ENCODE data around the gene SHC3. TPM values are rescaled to one million over a fixed set of nuclear protein-coding genes. Genes with fewer than 3 reads are reported as not detected.

Gene SHC3
- total RNA-seq, 2 donors from 2014 or later, result 0.95 to 1.3 TPM

- no peaks in the 10 kb centered on the region for H3K27me3 ChIP-seq (ENCODE audit: control insufficient read depth, insufficient read depth, low read length, poor library complexity, severe bottlenecking)
- H3K9me3 Mint-ChIP-seq, result no peaks in the 10 kb centered on the region
- H3K36me3 Mint-ChIP-seq (ENCODE audit: low read depth), result no peaks in the 10 kb centered on the region
- no peak overlapping the region for H3K4me3 Mint-ChIP-seq
- H3K27ac ChIP-seq (ENCODE audit: low read depth, low read length), result no peak overlapping the region
- H3K27me3 Mint-ChIP-seq (ENCODE audit: insufficient read depth), result no peaks in the 10 kb centered on the region
- TF ChIP-seq CTCF (conservative IDR thresholded peaks at IDR 0.05), result no peak
- H3K4me3 ChIP-seq (ENCODE audit: low read length), result no peak overlapping the region
- no peak for DNase-seq
- H3K9me3 ChIP-seq (ENCODE audit: control insufficient read depth, low read length), result no peaks in the 10 kb centered on the region
- WGBS, 2 experiments (ENCODE audit: insufficient coverage in 1 of 2, insufficient read length in 1 of 2), result 80% methylated on average over 3 of the region's 3 CpGs; no CpG with 5 or more reads in 1 of the 2 experiments
- peaks cover 14% of the 10 kb centered on the region for H3K4me1 Mint-ChIP-seq
- no peaks in the 10 kb centered on the region for H3K36me3 ChIP-seq (ENCODE audit: control insufficient read depth, insufficient read depth, low read length)
- no peak overlapping the region for H3K9ac ChIP-seq (ENCODE audit: extremely low read depth, low read length, poor library complexity, severe bottlenecking)
- H3K4me1 ChIP-seq (ENCODE audit: control insufficient read depth, insufficient read depth, low read length), result peaks cover 4% of the 10 kb centered on the region
- H3K27ac Mint-ChIP-seq, result no peak overlapping the region
Measured at GRCh38 chr9:89073397-89073796, 105.2 kb downstream of the SHC3 start.

- DNase-seq, result no peak
- H3K27me3 Mint-ChIP-seq (ENCODE audit: insufficient read depth), result no peaks in the 10 kb centered on the region
- Histone ChIP-seq H3K9ac (ENCODE audit: extremely low read depth, low read length, poor library complexity, severe bottlenecking) (no peak overlapping the region), H3K4me3 (ENCODE audit: low read length) (no peak overlapping the region), H3K4me1 (ENCODE audit: control insufficient read depth, insufficient read depth, low read length) (no peaks in the 10 kb centered on the region), H3K36me3 (ENCODE audit: control insufficient read depth, insufficient read depth, low read length) (no peaks in the 10 kb centered on the region), H3K9me3 (ENCODE audit: control insufficient read depth, low read length) (no peaks in the 10 kb centered on the region), H3K27ac (ENCODE audit: low read depth, low read length) (no peak overlapping the region), H3K27me3 (ENCODE audit: control insufficient read depth, insufficient read depth, low read length, poor library complexity, severe bottlenecking) (no peaks in the 10 kb centered on the region)
- H3K4me3 Mint-ChIP-seq, result no peak overlapping the region
- H3K27ac Mint-ChIP-seq, result no peak overlapping the region
- TF ChIP-seq CTCF (conservative IDR thresholded peaks at IDR 0.05), result no peak
- 93 to 100% methylated on average over 3 to 4 of the region's 4 CpGs for WGBS, 2 experiments (ENCODE audit: insufficient coverage in 1 of 2, insufficient read length in 1 of 2)
- H3K9me3 Mint-ChIP-seq, result no peaks in the 10 kb centered on the region
- peaks cover 5% of the 10 kb centered on the region for H3K4me1 Mint-ChIP-seq
- no peaks in the 10 kb centered on the region for H3K36me3 Mint-ChIP-seq (ENCODE audit: low read depth)
Measured at GRCh38 chr9:89071591-89071990, 107.0 kb downstream of the SHC3 start.

- H3K27me3 Mint-ChIP-seq (ENCODE audit: insufficient read depth), result no peaks in the 10 kb centered on the region
- Histone ChIP-seq H3K27me3 (ENCODE audit: control insufficient read depth, insufficient read depth, low read length, poor library complexity, severe bottlenecking) (no peaks in the 10 kb centered on the region), H3K36me3 (ENCODE audit: control insufficient read depth, insufficient read depth, low read length) (no peaks in the 10 kb centered on the region), H3K27ac (ENCODE audit: low read depth, low read length) (no peak overlapping the region), H3K4me3 (ENCODE audit: low read length) (no peak overlapping the region), H3K4me1 (ENCODE audit: control insufficient read depth, insufficient read depth, low read length) (no peaks in the 10 kb centered on the region), H3K9ac (ENCODE audit: extremely low read depth, low read length, poor library complexity, severe bottlenecking) (no peak overlapping the region), H3K9me3 (ENCODE audit: control insufficient read depth, low read length) (no peaks in the 10 kb centered on the region)
- H3K36me3 Mint-ChIP-seq (ENCODE audit: low read depth), result no peaks in the 10 kb centered on the region
- H3K9me3 Mint-ChIP-seq, result no peaks in the 10 kb centered on the region
- no peak overlapping the region for H3K27ac Mint-ChIP-seq
- H3K4me1 Mint-ChIP-seq, result peaks cover 5% of the 10 kb centered on the region
- no peak overlapping the region for H3K4me3 Mint-ChIP-seq
- WGBS, 2 experiments (ENCODE audit: insufficient coverage in 1 of 2, insufficient read length in 1 of 2), result 90 to 94% methylated on average over 4 of the region's 4 CpGs
- TF ChIP-seq CTCF (conservative IDR thresholded peaks at IDR 0.05), result no peak
- no peak for DNase-seq
Measured at GRCh38 chr9:89066835-89067234, 111.8 kb downstream of the SHC3 start.
